ENCODE measurements around the gene GNAZ.

The GNAZ gene

GRCh38 chr22:23138584-23139435 is 68.5 kb downstream of the GNAZ start:
- H3K4me1 ChIP-seq (ENCODE audit: control insufficient read depth in 1 of 2, insufficient read depth in 1 of 2, low read depth in 1 of 2, low read length in 1 of 2), result peaks cover 39 to 45% of the 10 kb centered on the region in 2 experiments
- H3K27me3 ChIP-seq, result no peaks in the 10 kb centered on the region
- H3K9me3 ChIP-seq, result no peaks in the 10 kb centered on the region
- H3K4me3 ChIP-seq (ENCODE audit: low read depth in 1 of 2, low read length in 1 of 2), result peak overlapping the region; percentile 1 to 33
- no peaks in the 10 kb centered on the region for H3K36me3 ChIP-seq
- TF ChIP-seq CTCF (IDR thresholded peaks at IDR 0.05), result no peak
- H3K27ac ChIP-seq, result peak overlapping the region; percentile 89

GRCh38 chr22:23140385-23140784 is 70.1 kb downstream of the GNAZ start:
- Histone ChIP-seq H3K27me3 (no peaks in the 10 kb centered on the region), H3K4me3 (ENCODE audit: low read depth in 1 of 2, low read length in 1 of 2) (no peak overlapping the region)
- no peak for TF ChIP-seq CTCF (IDR thresholded peaks at IDR 0.05)

GRCh38 chr22:23142546-23143105 is 72.3 kb downstream of the GNAZ start:
- Histone ChIP-seq H3K36me3 (no peaks in the 10 kb centered on the region), H3K4me1 (ENCODE audit: control insufficient read depth in 1 of 2, insufficient read depth in 1 of 2, low read depth in 1 of 2, low read length in 1 of 2) (peaks cover 71 to 76% of the 10 kb centered on the region in 2 experiments), H3K4me3 (ENCODE audit: low read depth in 1 of 2, low read length in 1 of 2) (peak overlapping the region; percentile 49 to 58), H3K27me3 (no peaks in the 10 kb centered on the region), H3K27ac (peak overlapping the region; percentile 90), H3K9me3 (no peaks in the 10 kb centered on the region)
- TF ChIP-seq CTCF (IDR thresholded peaks at IDR 0.05), result no peak

More at GRCh38 chr22:23140385-23140784, 70.1 kb downstream of the GNAZ start:
- no peaks in the 10 kb centered on the region for H3K36me3 ChIP-seq
- no peaks in the 10 kb centered on the region for H3K9me3 ChIP-seq
- peaks cover 51 to 57% of the 10 kb centered on the region in 2 experiments for H3K4me1 ChIP-seq (ENCODE audit: control insufficient read depth in 1 of 2, insufficient read depth in 1 of 2, low read depth in 1 of 2, low read length in 1 of 2)
- no peak overlapping the region for H3K27ac ChIP-seq

GRCh38 chr22:23143119-23143518 is 72.8 kb downstream of the GNAZ start:
- Histone ChIP-seq H3K27ac (peak overlapping the region; percentile 90), H3K36me3 (no peaks in the 10 kb centered on the region), H3K4me3 (ENCODE audit: low read depth in 1 of 2, low read length in 1 of 2) (no peak overlapping the region), H3K4me1 (ENCODE audit: control insufficient read depth in 1 of 2, insufficient read depth in 1 of 2, low read depth in 1 of 2, low read length in 1 of 2) (peaks cover 72 to 76% of the 10 kb centered on the region in 2 experiments), H3K27me3 (no peaks in the 10 kb centered on the region), H3K9me3 (no peaks in the 10 kb centered on the region)
- TF ChIP-seq CTCF (IDR thresholded peaks at IDR 0.05), result no peak

GRCh38 chr22:23144432-23144831 is 74.1 kb downstream of the GNAZ start:
- no peaks in the 10 kb centered on the region for H3K9me3 ChIP-seq
- TF ChIP-seq CTCF (IDR thresholded peaks at IDR 0.05), result no peak
- H3K36me3 ChIP-seq, result no peaks in the 10 kb centered on the region
- peak overlapping the region; percentile 53 to 58 for H3K4me3 ChIP-seq (ENCODE audit: low read depth in 1 of 2, low read length in 1 of 2)
- H3K27ac ChIP-seq, result peak overlapping the region; percentile 70
- no peaks in the 10 kb centered on the region for H3K27me3 ChIP-seq
- H3K4me1 ChIP-seq (ENCODE audit: control insufficient read depth in 1 of 2, insufficient read depth in 1 of 2, low read depth in 1 of 2, low read length in 1 of 2), result peaks cover 73 to 76% of the 10 kb centered on the region in 2 experiments
